ES-I3 (cell line): ENCODE measurements around the gene GTPBP1.

Source experiments
- H3K36me3 ChIP-seq: 2 replicates; pipeline ENCODE4 v1.6.1; 2013; ENCODE audit warnings: mild to moderate bottlenecking, low read length, control low read depth, moderate library complexity; ENCODE audit not compliant: insufficient read depth
- H3K4me1 ChIP-seq: 2 replicates; pipeline ENCODE4 v1.6.1; 2013; ENCODE audit warnings: mild to moderate bottlenecking, control low read depth, low read length; ENCODE audit not compliant: insufficient read depth
- H3K9ac ChIP-seq: 2 replicates; pipeline ENCODE4 v1.6.1; 2013; ENCODE audit warnings: low read depth, mild to moderate bottlenecking, low read length, moderate library complexity
- H3K9me3 ChIP-seq: 2 replicates; pipeline ENCODE4 v1.6.1; 2013; ENCODE audit warnings: mild to moderate bottlenecking, low read length, moderate library complexity; ENCODE audit not compliant: control insufficient read depth, insufficient read depth

The GTPBP1 gene

GRCh38 chr22:38697425-38698089, 8.2 kb upstream of the GTPBP1 start:
- H3K9me3 ChIP-seq, result no peaks in the 10 kb centered on the region
- peaks cover 31% of the 10 kb centered on the region for H3K4me1 ChIP-seq
- peak overlapping the region; percentile 13; the same call in 1 of the 2 replicates for H3K9ac ChIP-seq
- H3K36me3 ChIP-seq, result peaks cover 3% of the 10 kb centered on the region; the same call in 1 of the 2 replicates

DNA sequence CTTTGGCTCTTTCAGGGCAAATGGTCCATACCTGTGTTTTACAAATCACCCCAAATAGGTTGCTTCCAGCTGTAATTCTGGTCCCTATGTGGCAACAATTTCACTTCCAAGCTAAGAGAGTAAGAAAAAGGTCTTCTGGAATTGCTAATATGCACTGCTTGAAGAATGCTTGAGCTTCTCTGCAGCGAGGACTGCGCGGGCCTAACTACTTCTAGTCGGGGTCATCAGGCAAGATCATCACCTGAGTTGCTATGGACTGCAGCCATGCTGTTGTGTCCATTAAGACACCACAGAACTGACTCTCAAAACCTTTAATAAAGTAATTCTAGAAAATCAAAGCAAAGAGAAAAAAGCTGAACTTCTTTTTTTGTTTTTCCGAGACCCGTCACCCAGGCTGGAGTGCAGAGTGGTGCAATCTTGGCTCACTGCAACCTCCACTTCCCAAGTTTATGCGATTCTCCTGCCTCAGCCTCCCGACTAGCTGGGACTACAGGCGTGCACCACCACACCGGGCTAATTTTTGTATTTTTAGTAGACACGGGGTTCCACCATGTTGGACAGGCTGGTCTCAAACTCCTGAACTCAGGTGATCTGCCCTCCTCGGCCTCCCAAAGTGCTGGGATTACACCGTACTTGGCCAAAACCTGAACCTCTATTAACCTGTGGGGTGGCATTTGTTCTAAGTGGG, 7.2 kb upstream of the GTPBP1 start:
- Histone ChIP-seq H3K4me1 (peaks cover 36% of the 10 kb centered on the region), H3K36me3 (no peaks in the 10 kb centered on the region), H3K9ac (peak overlapping the region; percentile 98; the same call in 1 of the 2 replicates), H3K9me3 (no peaks in the 10 kb centered on the region)

- Histone ChIP-seq H3K4me1 (peaks cover 36% of the 10 kb centered on the region), H3K9ac (peak overlapping the region; percentile 98; the same call in 1 of the 2 replicates), H3K36me3 (no peaks in the 10 kb centered on the region), H3K9me3 (no peaks in the 10 kb centered on the region)
Measured at GRCh38 chr22:38699143-38699542, 6.6 kb upstream of the GTPBP1 start.

DNA sequence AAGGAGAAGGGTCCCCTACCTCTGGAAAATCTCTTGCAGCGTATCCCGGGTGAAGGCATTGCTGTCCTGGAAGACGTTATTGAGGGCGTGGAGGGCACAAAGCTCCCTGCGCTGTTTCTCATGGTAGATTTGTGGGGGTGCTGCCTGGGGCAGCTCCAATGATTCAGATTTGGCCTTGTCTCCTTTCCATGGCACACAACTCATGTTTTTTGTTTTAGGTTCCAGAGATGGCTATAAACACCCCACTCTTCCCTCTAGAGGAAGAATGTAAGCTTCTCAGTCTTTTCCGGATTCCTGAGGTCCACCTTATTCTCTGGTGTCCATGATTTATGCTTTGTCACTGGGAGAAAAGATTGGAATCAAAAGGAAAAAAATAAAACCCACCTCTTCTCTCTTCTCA, 6.0 kb upstream of the GTPBP1 start:
- peaks cover 39% of the 10 kb centered on the region for H3K4me1 ChIP-seq
- H3K36me3 ChIP-seq, result no peaks in the 10 kb centered on the region
- no peaks in the 10 kb centered on the region for H3K9me3 ChIP-seq
- peak overlapping the region; percentile 98; the same call in 1 of the 2 replicates for H3K9ac ChIP-seq

DNA sequence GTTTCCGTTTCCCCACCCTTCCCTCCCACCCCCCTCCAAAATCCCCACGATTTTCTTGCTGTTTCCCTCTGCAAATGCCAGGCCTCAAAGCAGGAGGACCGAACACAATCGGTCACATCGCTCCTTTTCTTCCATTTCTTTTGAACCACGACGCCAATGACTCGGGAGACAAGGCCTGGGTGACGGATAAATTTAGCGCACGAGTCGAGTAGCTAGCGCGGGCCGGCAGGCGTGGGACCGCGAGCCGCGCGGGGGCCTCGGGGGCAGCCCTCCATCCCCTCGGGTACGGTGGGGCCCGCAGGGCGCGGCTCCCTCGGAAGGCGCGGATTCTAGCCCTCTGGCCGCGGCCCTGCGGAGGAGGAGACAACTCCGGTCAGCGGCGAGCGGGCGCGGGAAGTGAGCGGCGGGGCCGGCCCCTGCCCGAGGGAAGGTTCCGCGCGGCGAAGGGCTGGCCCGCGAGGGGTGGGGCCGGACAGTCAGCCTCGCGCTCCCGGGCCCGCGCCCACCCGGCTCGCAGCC, 5.4 kb upstream of the GTPBP1 start:
- H3K9ac ChIP-seq, result peak overlapping the region; percentile 98
- peaks cover 41% of the 10 kb centered on the region for H3K4me1 ChIP-seq
- no peaks in the 10 kb centered on the region for H3K9me3 ChIP-seq
- H3K36me3 ChIP-seq, result no peaks in the 10 kb centered on the region

- H3K4me1 ChIP-seq, result peaks cover 41% of the 10 kb centered on the region
- no peaks in the 10 kb centered on the region for H3K36me3 ChIP-seq
- peak within 1 kb of the TSS; percentile 98 for H3K9ac ChIP-seq
- no peaks in the 10 kb centered on the region for H3K9me3 ChIP-seq
Measured at GRCh38 chr22:38700789-38701628, 4.7 kb upstream of the GTPBP1 start, which contains the start of gene JOSD1. Gene JOSD1, minus strand, starts transcription at chr22:38700943. Its CDS starts 956 bp downstream, at chr22:38699987.

- peak overlapping the region; percentile 50 for H3K9ac ChIP-seq
- H3K9me3 ChIP-seq, result no peaks in the 10 kb centered on the region
- H3K4me1 ChIP-seq, result peaks cover 22% of the 10 kb centered on the region; the same call in 1 of the 2 replicates
- no peaks in the 10 kb centered on the region for H3K36me3 ChIP-seq
Measured at GRCh38 chr22:38704654-38705234, 1.0 kb upstream of the GTPBP1 start.

- Histone ChIP-seq H3K4me1 (peaks cover 22% of the 10 kb centered on the region; the same call in 1 of the 2 replicates), H3K36me3 (no peaks in the 10 kb centered on the region; the same call in 1 of the 2 replicates), H3K9ac (peak overlapping the region; percentile 76), H3K9me3 (no peaks in the 10 kb centered on the region)
Measured at GRCh38 chr22:38706101-38706900, 557 bp downstream of the GTPBP1 start.

DNA sequence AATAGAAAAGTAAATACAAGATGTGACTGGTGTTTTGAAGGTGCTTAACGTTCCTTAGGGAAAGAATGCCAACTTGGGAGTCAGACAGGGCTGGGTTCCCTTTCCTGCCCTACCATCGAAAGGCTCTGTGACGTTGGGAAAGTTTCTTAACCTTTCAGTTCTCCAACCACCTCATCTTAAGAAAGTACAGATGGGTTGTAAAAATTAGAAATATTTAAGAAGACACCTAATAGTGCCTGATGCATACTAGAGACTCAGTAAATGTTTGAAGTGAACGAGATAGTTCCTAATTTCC, 1.1 kb downstream of the GTPBP1 start:
- Histone ChIP-seq H3K36me3 (no peaks in the 10 kb centered on the region; the same call in 1 of the 2 replicates), H3K9ac (peak overlapping the region; percentile 76; the same call in 1 of the 2 replicates), H3K9me3 (no peaks in the 10 kb centered on the region), H3K4me1 (peaks cover 22% of the 10 kb centered on the region; the same call in 1 of the 2 replicates)

DNA sequence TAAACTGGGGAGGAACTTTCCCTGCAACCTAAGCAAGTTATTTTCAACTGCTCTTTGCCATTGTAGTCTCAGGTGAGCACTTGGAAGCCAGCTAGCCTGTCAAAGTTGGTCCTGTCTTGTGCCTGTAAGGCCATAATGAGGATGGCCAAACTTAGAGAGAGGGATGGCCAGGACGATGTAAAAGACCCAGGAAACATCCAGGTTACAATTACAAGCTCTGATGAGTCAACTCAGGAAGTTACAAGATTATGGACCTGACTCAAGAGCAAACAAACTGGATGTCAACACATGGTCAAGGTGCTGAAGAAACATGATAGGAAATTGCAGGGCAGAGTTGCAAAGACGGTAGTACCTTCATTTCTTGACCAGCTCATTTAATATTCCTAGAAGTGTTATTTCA, 1.6 kb downstream of the GTPBP1 start:
- Histone ChIP-seq H3K9ac (peak overlapping the region; percentile 76; the same call in 1 of the 2 replicates), H3K36me3 (no peaks in the 10 kb centered on the region; the same call in 1 of the 2 replicates), H3K9me3 (no peaks in the 10 kb centered on the region), H3K4me1 (peaks cover 26% of the 10 kb centered on the region)

GRCh38 chr22:38707984-38708383, 2.2 kb downstream of the GTPBP1 start:
- Histone ChIP-seq H3K36me3 (no peaks in the 10 kb centered on the region; the same call in 1 of the 2 replicates), H3K4me1 (peaks cover 33% of the 10 kb centered on the region), H3K9me3 (no peaks in the 10 kb centered on the region), H3K9ac (no peak overlapping the region)

GRCh38 chr22:38709306-38709705, 3.6 kb downstream of the GTPBP1 start:
- H3K36me3 ChIP-seq, result no peaks in the 10 kb centered on the region; the same call in 1 of the 2 replicates
- H3K9ac ChIP-seq, result no peak overlapping the region
- peaks cover 38% of the 10 kb centered on the region for H3K4me1 ChIP-seq
- no peaks in the 10 kb centered on the region for H3K9me3 ChIP-seq

DNA sequence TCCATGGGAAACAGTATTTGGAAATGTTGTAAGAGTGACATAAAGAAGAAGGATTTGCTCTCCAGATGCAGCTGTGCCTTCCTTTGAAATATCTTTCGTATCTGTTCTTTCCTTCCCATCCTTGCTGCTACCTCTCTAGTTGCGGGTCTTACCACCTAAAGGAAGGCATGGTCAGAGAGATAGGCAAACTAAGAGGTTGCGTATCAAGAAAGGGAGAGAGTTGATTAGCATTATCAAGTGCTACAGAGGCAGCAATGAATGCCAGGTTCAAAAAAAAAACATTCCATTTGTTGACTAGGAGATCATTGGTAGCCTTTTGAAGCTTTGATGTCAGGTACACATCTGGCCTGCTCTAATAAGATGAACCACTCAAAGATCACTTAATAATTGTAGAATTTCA, 4.6 kb downstream of the GTPBP1 start:
- no peak overlapping the region for H3K9ac ChIP-seq
- peaks cover 38% of the 10 kb centered on the region for H3K4me1 ChIP-seq
- no peaks in the 10 kb centered on the region for H3K9me3 ChIP-seq
- H3K36me3 ChIP-seq, result no peaks in the 10 kb centered on the region; the same call in 1 of the 2 replicates
